ENCODE results near the gene DEPDC1B. TPM values are rescaled to one million over a fixed set of nuclear protein-coding genes. Genes with fewer than 3 reads are reported as not detected.
"Not testable (repeated sequence)": the region's sequence is repeated elsewhere in the genome, so short reads cannot be mapped to it uniquely, and the experiment has no call there.

DEPDC1B gene
- total RNA-seq, 1 donor = 0.63 TPM

GRCh38 chr5:60639544-60639943 lies 60.4 kb downstream of the DEPDC1B start:
- H3K4me3 ChIP-seq (ENCODE audit: low read length) = no peak overlapping the region
- no peaks in the 10 kb centered on the region for H3K9me3 ChIP-seq (ENCODE audit: low read depth, low read length)
- no peaks in the 10 kb centered on the region for H3K27me3 ChIP-seq (ENCODE audit: insufficient read depth, low read length)
- H3K4me1 ChIP-seq (ENCODE audit: insufficient read depth, low read length) = no peaks in the 10 kb centered on the region

GRCh38 chr5:60638300-60638699 lies 61.7 kb downstream of the DEPDC1B start:
- Histone ChIP-seq H3K9me3 (ENCODE audit: low read depth, low read length) (no peaks in the 10 kb centered on the region), H3K4me1 (ENCODE audit: insufficient read depth, low read length) (no peaks in the 10 kb centered on the region), H3K27me3 (ENCODE audit: insufficient read depth, low read length) (no peaks in the 10 kb centered on the region), H3K4me3 (ENCODE audit: low read length) (no peak overlapping the region)

- Histone ChIP-seq H3K4me3 (ENCODE audit: low read length) (no peak overlapping the region), H3K9me3 (ENCODE audit: low read depth, low read length) (no peaks in the 10 kb centered on the region), H3K4me1 (ENCODE audit: insufficient read depth, low read length) (no peaks in the 10 kb centered on the region), H3K27me3 (ENCODE audit: insufficient read depth, low read length) (no peaks in the 10 kb centered on the region)
Measured at GRCh38 chr5:60636644-60637043, 63.3 kb downstream of the DEPDC1B start.

- Histone ChIP-seq H3K27me3 (ENCODE audit: insufficient read depth, low read length) (no peaks in the 10 kb centered on the region), H3K4me1 (ENCODE audit: insufficient read depth, low read length) (no peaks in the 10 kb centered on the region), H3K9me3 (ENCODE audit: low read depth, low read length) (no peaks in the 10 kb centered on the region), H3K4me3 (ENCODE audit: low read length) (no peak overlapping the region)
Measured at GRCh38 chr5:60636001-60636400, 64.0 kb downstream of the DEPDC1B start.

GRCh38 chr5:60634051-60634450 lies 65.9 kb downstream of the DEPDC1B start:
- no peaks in the 10 kb centered on the region for H3K4me1 ChIP-seq (ENCODE audit: insufficient read depth, low read length)

GRCh38 chr5:60633341-60633740 lies 66.6 kb downstream of the DEPDC1B start:
- Histone ChIP-seq H3K4me3 (ENCODE audit: low read length) (no peak overlapping the region), H3K4me1 (ENCODE audit: insufficient read depth, low read length) (no peaks in the 10 kb centered on the region), H3K27me3 (ENCODE audit: insufficient read depth, low read length) (no peaks in the 10 kb centered on the region), H3K9me3 (ENCODE audit: low read depth, low read length) (no peaks in the 10 kb centered on the region)

More at GRCh38 chr5:60634051-60634450, 65.9 kb downstream of the DEPDC1B start:
- Histone ChIP-seq H3K4me3 (ENCODE audit: low read length) (no peak overlapping the region), H3K9me3 (ENCODE audit: low read depth, low read length) (no peaks in the 10 kb centered on the region), H3K27me3 (ENCODE audit: insufficient read depth, low read length) (no peaks in the 10 kb centered on the region)

- no peaks in the 10 kb centered on the region for H3K9me3 ChIP-seq (ENCODE audit: low read depth, low read length)
- no peak overlapping the region for H3K4me3 ChIP-seq (ENCODE audit: low read length)
- H3K4me1 ChIP-seq (ENCODE audit: insufficient read depth, low read length) = no peaks in the 10 kb centered on the region
- H3K27me3 ChIP-seq (ENCODE audit: insufficient read depth, low read length) = no peaks in the 10 kb centered on the region
Measured at GRCh38 chr5:60632153-60632552, 67.8 kb downstream of the DEPDC1B start.

GRCh38 chr5:60630836-60631235 lies 69.1 kb downstream of the DEPDC1B start:
- no peaks in the 10 kb centered on the region for H3K27me3 ChIP-seq (ENCODE audit: insufficient read depth, low read length)
- no peaks in the 10 kb centered on the region for H3K4me1 ChIP-seq (ENCODE audit: insufficient read depth, low read length)
- no peak overlapping the region for H3K4me3 ChIP-seq (ENCODE audit: low read length)
- no peaks in the 10 kb centered on the region for H3K9me3 ChIP-seq (ENCODE audit: low read depth, low read length)

GRCh38 chr5:60630179-60630578 lies 69.8 kb downstream of the DEPDC1B start:
- Histone ChIP-seq H3K27me3 (ENCODE audit: insufficient read depth, low read length) (no peaks in the 10 kb centered on the region), H3K9me3 (ENCODE audit: low read depth, low read length) (no peaks in the 10 kb centered on the region), H3K4me1 (ENCODE audit: insufficient read depth, low read length) (no peaks in the 10 kb centered on the region), H3K4me3 (ENCODE audit: low read length) (no peak overlapping the region)

- H3K4me3 ChIP-seq (ENCODE audit: low read length); H3K27me3 ChIP-seq (ENCODE audit: insufficient read depth, low read length); H3K4me1 ChIP-seq (ENCODE audit: insufficient read depth, low read length); H3K9me3 ChIP-seq (ENCODE audit: low read depth, low read length): not testable (repeated sequence)
Measured at GRCh38 chr5:60624875-60625274, 75.1 kb downstream of the DEPDC1B start.

GRCh38 chr5:60620752-60621151 lies 79.2 kb downstream of the DEPDC1B start:
- not testable (repeated sequence) for H3K27me3 ChIP-seq (ENCODE audit: insufficient read depth, low read length); H3K9me3 ChIP-seq (ENCODE audit: low read depth, low read length); H3K4me1 ChIP-seq (ENCODE audit: insufficient read depth, low read length); H3K4me3 ChIP-seq (ENCODE audit: low read length)

GRCh38 chr5:60613826-60614225 lies 86.1 kb downstream of the DEPDC1B start:
- Histone ChIP-seq H3K4me3 (ENCODE audit: low read length) (no peak overlapping the region), H3K4me1 (ENCODE audit: insufficient read depth, low read length) (no peaks in the 10 kb centered on the region), H3K9me3 (ENCODE audit: low read depth, low read length) (no peaks in the 10 kb centered on the region), H3K27me3 (ENCODE audit: insufficient read depth, low read length) (no peaks in the 10 kb centered on the region)

GRCh38 chr5:60611099-60611740 lies 88.7 kb downstream of the DEPDC1B start:
- Histone ChIP-seq H3K4me3 (ENCODE audit: low read length) (no peak overlapping the region), H3K4me1 (ENCODE audit: insufficient read depth, low read length) (no peaks in the 10 kb centered on the region), H3K9me3 (ENCODE audit: low read depth, low read length) (no peaks in the 10 kb centered on the region), H3K27me3 (ENCODE audit: insufficient read depth, low read length) (no peaks in the 10 kb centered on the region)

- Histone ChIP-seq H3K4me1 (ENCODE audit: insufficient read depth, low read length) (no peaks in the 10 kb centered on the region), H3K27me3 (ENCODE audit: insufficient read depth, low read length) (no peaks in the 10 kb centered on the region), H3K9me3 (ENCODE audit: low read depth, low read length) (no peaks in the 10 kb centered on the region), H3K4me3 (ENCODE audit: low read length) (no peak overlapping the region)
Measured at GRCh38 chr5:60604771-60605170, 95.2 kb downstream of the DEPDC1B start.

- Histone ChIP-seq H3K4me3 (ENCODE audit: low read length) (no peak overlapping the region), H3K4me1 (ENCODE audit: insufficient read depth, low read length) (peaks cover 8% of the 10 kb centered on the region), H3K9me3 (ENCODE audit: low read depth, low read length) (no peaks in the 10 kb centered on the region), H3K27me3 (ENCODE audit: insufficient read depth, low read length) (no peaks in the 10 kb centered on the region)
Measured at GRCh38 chr5:60598424-60598823, 101.5 kb downstream of the DEPDC1B start.

GRCh38 chr5:60597572-60598320 lies 102.2 kb downstream of the DEPDC1B start:
- H3K4me1 ChIP-seq (ENCODE audit: insufficient read depth, low read length) = peaks cover 8% of the 10 kb centered on the region
- H3K9me3 ChIP-seq (ENCODE audit: low read depth, low read length) = no peaks in the 10 kb centered on the region
- no peak overlapping the region for H3K4me3 ChIP-seq (ENCODE audit: low read length)
- H3K27me3 ChIP-seq (ENCODE audit: insufficient read depth, low read length) = no peaks in the 10 kb centered on the region

Data from mononuclear cell (primary cell).